ENCODE measurements around the gene ARV1.

DNA sequence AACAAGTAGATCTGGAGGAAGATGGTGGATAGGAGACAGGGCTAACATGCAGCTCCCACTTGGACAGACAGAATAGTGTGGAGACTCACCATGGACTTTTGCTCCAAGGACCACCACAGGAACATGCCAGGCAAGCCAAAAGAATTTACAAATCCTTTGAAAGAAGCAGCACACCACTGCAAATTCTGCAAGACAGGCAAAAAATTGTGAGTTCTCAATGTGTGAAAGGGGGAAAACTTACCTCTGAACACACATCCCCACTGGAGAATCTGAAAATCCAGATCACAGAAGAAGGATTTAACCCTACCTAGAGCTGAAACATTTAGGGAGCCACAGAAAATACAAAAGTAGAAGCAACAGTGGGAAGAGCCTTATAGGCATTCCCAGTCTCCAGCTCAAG, 23.0 kb downstream of the ARV1 start:
- TF ChIP-seq, protein P1, sequence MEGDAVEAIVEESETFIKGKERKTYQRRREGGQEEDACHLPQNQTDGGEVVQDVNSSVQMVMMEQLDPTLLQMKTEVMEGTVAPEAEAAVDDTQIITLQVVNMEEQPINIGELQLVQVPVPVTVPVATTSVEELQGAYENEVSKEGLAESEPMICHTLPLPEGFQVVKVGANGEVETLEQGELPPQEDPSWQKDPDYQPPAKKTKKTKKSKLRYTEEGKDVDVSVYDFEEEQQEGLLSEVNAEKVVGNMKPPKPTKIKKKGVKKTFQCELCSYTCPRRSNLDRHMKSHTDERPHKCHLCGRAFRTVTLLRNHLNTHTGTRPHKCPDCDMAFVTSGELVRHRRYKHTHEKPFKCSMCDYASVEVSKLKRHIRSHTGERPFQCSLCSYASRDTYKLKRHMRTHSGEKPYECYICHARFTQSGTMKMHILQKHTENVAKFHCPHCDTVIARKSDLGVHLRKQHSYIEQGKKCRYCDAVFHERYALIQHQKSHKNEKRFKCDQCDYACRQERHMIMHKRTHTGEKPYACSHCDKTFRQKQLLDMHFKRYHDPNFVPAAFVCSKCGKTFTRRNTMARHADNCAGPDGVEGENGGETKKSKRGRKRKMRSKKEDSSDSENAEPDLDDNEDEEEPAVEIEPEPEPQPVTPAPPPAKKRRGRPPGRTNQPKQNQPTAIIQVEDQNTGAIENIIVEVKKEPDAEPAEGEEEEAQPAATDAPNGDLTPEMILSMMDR (IDR thresholded peaks at IDR 0.05): no peak
- no peak for TF ChIP-seq POLR2A (IDR thresholded peaks at IDR 0.05)
